Measurements from ENCODE around the gene PDE4D.

The PDE4D gene

DNA sequence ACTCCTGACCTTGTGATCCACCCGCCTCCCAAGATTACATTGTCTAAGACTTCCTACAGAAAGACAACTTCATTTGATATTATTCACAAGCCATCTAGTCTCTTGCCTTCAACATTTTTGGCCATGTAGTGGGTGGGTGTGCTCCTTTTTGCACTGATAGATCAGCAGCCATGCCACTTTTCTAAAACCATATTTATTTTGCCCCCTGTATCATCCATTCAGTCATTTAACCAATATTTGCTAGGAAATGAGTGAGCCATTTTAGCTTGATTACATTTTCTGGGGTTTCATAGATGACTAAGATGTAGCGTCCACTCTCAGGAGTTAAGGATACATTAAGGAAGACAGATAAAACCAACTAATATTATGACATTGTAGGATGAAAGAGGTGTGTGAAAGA lies 755.0 kb downstream of the PDE4D start:
- DNase-seq = no peak
- H3K27me3 ChIP-seq = no peaks in the 10 kb centered on the region
- H3K4me1 ChIP-seq = peaks cover 0 to 48% (median 17%) of the 10 kb centered on the region in 4 donors
- no peaks in the 10 kb centered on the region for H3K36me3 ChIP-seq
- no peak for TF ChIP-seq CTCF (IDR thresholded peaks at IDR 0.05)
- no peak overlapping the region for H3K4me3 ChIP-seq
- H3K27ac ChIP-seq = no peak overlapping the region
- intact Hi-C loops (cut with DNase I; ENCODE audit: low total_unique reads) = no loop called here
- no peaks in the 10 kb centered on the region for H3K9me3 ChIP-seq

- no peak for TF ChIP-seq CTCF (IDR thresholded peaks at IDR 0.05)
- Histone ChIP-seq H3K36me3 (no peaks in the 10 kb centered on the region), H3K4me3 (no peak overlapping the region), H3K27ac (peak overlapping the region in 1 of 2 donors; percentile 64), H3K9me3 (no peaks in the 10 kb centered on the region), H3K4me1 (peaks cover 0 to 51% (median 19%) of the 10 kb centered on the region in 4 donors), H3K27me3 (no peaks in the 10 kb centered on the region)
- no peak for DNase-seq
- intact Hi-C loops (cut with DNase I; ENCODE audit: low total_unique reads) = no loop called here
Observed at GRCh38 chr5:59137846-59138245, 755.7 kb downstream of the PDE4D start.

- Histone ChIP-seq H3K9me3 (no peaks in the 10 kb centered on the region), H3K4me3 (no peak overlapping the region), H3K4me1 (peaks cover 0 to 54% (median 19%) of the 10 kb centered on the region in 4 donors), H3K27ac (peak overlapping the region in 1 of 2 donors; percentile 64), H3K27me3 (no peaks in the 10 kb centered on the region), H3K36me3 (no peaks in the 10 kb centered on the region)
- no peak for DNase-seq
- TF ChIP-seq CTCF (IDR thresholded peaks at IDR 0.05) = no peak
- intact Hi-C loops (cut with DNase I; ENCODE audit: low total_unique reads) = no loop called here
Observed at GRCh38 chr5:59136549-59136948, 757.0 kb downstream of the PDE4D start.

GRCh38 chr5:59134471-59135163 lies 758.9 kb downstream of the PDE4D start:
- DNase-seq = no peak
- Histone ChIP-seq H3K36me3 (no peaks in the 10 kb centered on the region), H3K27ac (peak overlapping the region; percentile 34 to 64), H3K9me3 (no peaks in the 10 kb centered on the region), H3K4me3 (no peak overlapping the region), H3K4me1 (peaks cover 0 to 54% (median 20%) of the 10 kb centered on the region in 4 donors), H3K27me3 (no peaks in the 10 kb centered on the region)
- TF ChIP-seq CTCF (IDR thresholded peaks at IDR 0.05) = no peak
- intact Hi-C loops (cut with DNase I; ENCODE audit: low total_unique reads) = no loop called here

- Histone ChIP-seq H3K4me3 (no peak overlapping the region), H3K36me3 (no peaks in the 10 kb centered on the region), H3K27ac (peak overlapping the region in 1 of 2 donors; percentile 64), H3K27me3 (no peaks in the 10 kb centered on the region), H3K4me1 (peaks cover 0 to 57% (median 20%) of the 10 kb centered on the region in 4 donors), H3K9me3 (no peaks in the 10 kb centered on the region)
- no peak for DNase-seq
- intact Hi-C loops (cut with DNase I; ENCODE audit: low total_unique reads) = no loop called here
- no peak for TF ChIP-seq CTCF (IDR thresholded peaks at IDR 0.05)
Observed at GRCh38 chr5:59133764-59134261, 759.7 kb downstream of the PDE4D start.

Data from tibial artery (tissue), 4 donors.